Activated B cell treated with CpG ODN at 0.5 μM for 24 hours (primary cell): ENCODE measurements around the gene TOLLIP. TPM values are rescaled to one million over a fixed set of nuclear protein-coding genes. Genes with fewer than 3 reads are reported as not detected.

Experiments
- ATAC-seq: fragments of 200-7000 bp; cut with Tn5 transposase; one replicate; pipeline ENCODE4 v1.10.0; 2021; ENCODE audit warnings: low read depth, mild to moderate bottlenecking, moderate library complexity
- CTCF ChIA-PET: fragments of 350-600 bp; sonication (Branson Sonifier 250); formaldehyde crosslinking; loops from one replicate; lab custom pipeline; 2021; ENCODE audit warnings: antibody characterized with exemption; lab: Charles Lee
- POLR2A ChIA-PET: fragments of 350-600 bp; sonication (Branson Sonifier 250); formaldehyde crosslinking; loops from one replicate; lab custom pipeline; 2021; ENCODE audit warnings: antibody characterized with exemption; lab: Charles Lee
- DNase-seq: peaks from one replicate; pipeline ENCODE4 v3.0.0; 2022
- H3K27ac Mint-ChIP-seq: one replicate; pipeline ENCODE4 v1.8.0; 2020; ENCODE audit warnings: mixed read lengths
- H3K27me3 Mint-ChIP-seq: one replicate; pipeline ENCODE4 v1.8.0; 2021; ENCODE audit warnings: mixed read lengths
- H3K36me3 Mint-ChIP-seq: one replicate; pipeline ENCODE4 v1.8.0; 2021; ENCODE audit warnings: low read depth, mixed read lengths
- H3K4me1 Mint-ChIP-seq: one replicate; pipeline ENCODE4 v1.8.0; 2021; ENCODE audit warnings: mixed read lengths
- H3K4me3 Mint-ChIP-seq: one replicate; pipeline ENCODE4 v1.8.0; 2020; ENCODE audit warnings: mild to moderate bottlenecking, mixed read lengths
- H3K9me3 Mint-ChIP-seq: one replicate; pipeline ENCODE4 v1.8.0; 2020; ENCODE audit warnings: mixed read lengths
- CTCF ChIP-seq: fragments of 200-600 bp; IDR thresholded peaks from one replicate; pipeline ENCODE4 v1.8.0; 2022; ENCODE audit warnings: antibody characterized with exemption, mild to moderate bottlenecking
- intact Hi-C: fragments of 100-400 bp; cut with micrococcal nuclease; formaldehyde crosslinking; loops from one replicate; pipeline ENCODE4 v1.15.1; 2024
- total RNA-seq: library from RNA; stranded (reverse); gene quantifications from 2 replicates; pipeline ENCODE4 v1.2.3, GENCODE V29; 2022

TOLLIP gene
- total RNA-seq, 1 donor from 2014 or later = 46.4 TPM

DNA sequence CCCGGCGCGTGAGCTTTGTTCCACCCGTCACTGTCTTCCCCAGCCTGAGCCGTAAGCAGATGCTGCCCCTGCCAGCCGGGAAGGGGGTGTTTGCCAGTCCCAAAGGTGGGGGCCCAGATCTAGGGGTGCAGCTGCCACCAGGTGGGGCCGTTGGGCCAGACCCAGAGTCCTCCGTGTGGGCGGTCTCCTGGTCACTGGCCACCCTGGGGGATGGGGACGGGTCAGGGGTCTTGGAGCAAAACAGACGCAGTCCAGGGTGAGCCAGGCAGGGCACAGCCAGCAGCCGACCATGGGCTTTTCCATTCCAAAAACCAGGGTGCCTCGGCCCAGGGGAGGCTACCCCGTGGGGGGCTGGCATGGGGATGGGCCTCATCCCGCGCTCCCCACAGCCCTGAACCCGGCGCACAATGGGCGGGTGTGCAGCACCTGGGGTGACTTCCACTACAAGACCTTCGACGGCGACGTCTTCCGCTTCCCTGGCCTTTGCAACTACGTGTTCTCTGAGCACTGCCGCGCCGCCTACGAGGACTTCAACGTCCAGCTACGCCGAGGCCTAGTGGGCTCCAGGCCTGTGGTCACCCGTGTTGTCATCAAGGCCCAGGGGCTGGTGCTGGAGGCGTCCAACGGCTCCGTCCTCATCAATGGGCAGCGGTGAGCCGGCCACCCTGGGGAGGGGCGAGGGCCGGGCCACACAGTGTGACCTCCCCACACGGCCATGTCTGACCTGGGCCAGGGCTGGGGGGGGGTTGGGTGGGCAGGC lies 83.0 kb downstream of the TOLLIP start:
- POLR2A ChIA-PET = no interaction called here
- Mint-ChIP-seq H3K9me3 (no peaks in the 10 kb centered on the region), H3K27ac (no peak overlapping the region)

GRCh38 chr11:1225386-1226225 lies 83.8 kb downstream of the TOLLIP start:
- POLR2A ChIA-PET = no interaction called here
- H3K9me3 Mint-ChIP-seq = no peaks in the 10 kb centered on the region
- no peak for TF ChIP-seq CTCF

More for the DNA sequence above, 83.0 kb downstream of the TOLLIP start:
- DNase-seq (no peak), ATAC-seq (no peak)
- CTCF ChIA-PET = no interaction called here
- H3K4me3 Mint-ChIP-seq = no peak overlapping the region
- peaks cover 5% of the 10 kb centered on the region for H3K27me3 Mint-ChIP-seq
- no peaks in the 10 kb centered on the region for H3K36me3 Mint-ChIP-seq
- TF ChIP-seq CTCF = no peak
- H3K4me1 Mint-ChIP-seq = no peaks in the 10 kb centered on the region
- intact Hi-C loops = no loop called here

DNA sequence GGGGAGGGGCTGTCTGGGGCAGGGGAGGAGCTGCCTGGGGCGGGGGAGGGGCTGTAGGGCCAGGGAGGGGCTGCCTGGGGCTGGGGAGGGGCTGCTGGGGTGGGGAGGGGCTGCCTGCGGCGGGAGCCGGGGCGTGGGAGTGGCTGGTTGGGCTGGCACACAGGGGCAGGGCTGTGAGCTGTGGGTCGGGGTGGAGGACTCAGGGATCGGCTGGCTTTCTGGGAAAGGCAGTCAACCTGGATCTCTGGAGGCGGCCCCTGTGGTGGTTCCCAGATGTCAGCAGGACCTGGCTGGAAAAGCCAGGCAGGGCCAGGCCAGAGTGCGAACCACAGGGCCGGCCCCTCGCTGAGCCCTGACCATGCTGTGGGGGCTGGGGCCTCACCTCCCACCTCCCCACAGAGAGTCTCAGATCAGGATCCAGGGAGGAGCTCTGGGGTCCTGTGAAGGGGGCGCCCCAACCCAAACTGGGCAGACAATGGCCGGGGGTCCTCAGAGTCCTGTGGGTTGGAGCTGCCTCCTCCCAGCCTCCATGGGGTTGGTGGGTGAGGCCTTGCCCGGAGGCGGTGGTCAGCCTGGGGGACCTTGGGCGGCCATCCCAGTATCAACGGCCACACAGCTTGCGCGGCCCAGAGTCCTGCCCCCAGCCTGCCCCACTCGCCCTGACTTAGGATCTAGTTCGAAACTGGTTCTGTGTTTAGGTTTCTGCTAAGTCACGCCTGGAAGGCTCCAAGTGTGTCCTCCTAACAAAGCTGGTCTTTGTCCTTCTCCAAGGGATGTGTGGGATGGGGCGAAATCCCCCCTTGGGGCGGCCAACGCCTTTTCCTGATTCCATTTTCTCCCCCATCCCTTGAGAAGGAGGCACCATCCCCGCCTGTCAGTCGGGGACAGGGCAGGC lies 84.7 kb downstream of the TOLLIP start:
- peaks cover 9% of the 10 kb centered on the region for H3K27me3 Mint-ChIP-seq
- no peak overlapping the region for H3K27ac Mint-ChIP-seq
- no peak for DNase-seq
- H3K4me1 Mint-ChIP-seq = no peaks in the 10 kb centered on the region
- ChIA-PET CTCF (no interaction called here), POLR2A (no interaction called here)
- no peaks in the 10 kb centered on the region for H3K9me3 Mint-ChIP-seq
- TF ChIP-seq CTCF = no peak
- H3K36me3 Mint-ChIP-seq = no peaks in the 10 kb centered on the region
- no peak overlapping the region for H3K4me3 Mint-ChIP-seq
- ATAC-seq = no peak
- intact Hi-C loops = no loop called here

More at GRCh38 chr11:1225386-1226225, 83.8 kb downstream of the TOLLIP start:
- H3K27me3 Mint-ChIP-seq = peaks cover 9% of the 10 kb centered on the region
- no peak for DNase-seq
- ATAC-seq = no peak
- no peaks in the 10 kb centered on the region for H3K4me1 Mint-ChIP-seq
- CTCF ChIA-PET = no interaction called here
- H3K36me3 Mint-ChIP-seq = no peaks in the 10 kb centered on the region
- no peak overlapping the region for H3K4me3 Mint-ChIP-seq
- no peak overlapping the region for H3K27ac Mint-ChIP-seq
- intact Hi-C loops = no loop called here

Other genes with a start within 250 kb of the TOLLIP start
- gene MUC2, start 234.8 kb downstream of the TOLLIP start, total RNA-seq = not detected in 2 replicates
- gene MUC5AC, start 151.7 kb downstream of the TOLLIP start, total RNA-seq = not detected in 2 replicates
- gene MUC5B, start 86.6 kb downstream of the TOLLIP start, total RNA-seq = not detected in 2 replicates
- gene BRSK2, start 80.3 kb upstream of the TOLLIP start, total RNA-seq = 0.11 and 0.37 TPM in 2 replicates
- gene MOB2, start 177.1 kb upstream of the TOLLIP start, total RNA-seq = 29.5 and 34.4 TPM in 2 replicates